T-helper 9 cell (primary cell): ENCODE data around the gene CSF1.
A peak's percentile ranks its signal among the peaks of the same experiment; 100 is the strongest.
"Not testable (repeated sequence)": the region's sequence is repeated elsewhere in the genome, so short reads cannot be mapped to it uniquely, and the experiment has no call there.

Experiments used
- DNase-seq: peaks from one replicate; pipeline ENCODE4 v3.0.0-alpha.2; 2020
- total RNA-seq, 2 donors: gene quantifications; one replicate each; lab custom pipeline; 2026; lab: John Stamatoyannopoulos, UW

Gene CSF1, protein sequence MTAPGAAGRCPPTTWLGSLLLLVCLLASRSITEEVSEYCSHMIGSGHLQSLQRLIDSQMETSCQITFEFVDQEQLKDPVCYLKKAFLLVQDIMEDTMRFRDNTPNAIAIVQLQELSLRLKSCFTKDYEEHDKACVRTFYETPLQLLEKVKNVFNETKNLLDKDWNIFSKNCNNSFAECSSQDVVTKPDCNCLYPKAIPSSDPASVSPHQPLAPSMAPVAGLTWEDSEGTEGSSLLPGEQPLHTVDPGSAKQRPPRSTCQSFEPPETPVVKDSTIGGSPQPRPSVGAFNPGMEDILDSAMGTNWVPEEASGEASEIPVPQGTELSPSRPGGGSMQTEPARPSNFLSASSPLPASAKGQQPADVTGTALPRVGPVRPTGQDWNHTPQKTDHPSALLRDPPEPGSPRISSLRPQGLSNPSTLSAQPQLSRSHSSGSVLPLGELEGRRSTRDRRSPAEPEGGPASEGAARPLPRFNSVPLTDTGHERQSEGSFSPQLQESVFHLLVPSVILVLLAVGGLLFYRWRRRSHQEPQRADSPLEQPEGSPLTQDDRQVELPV
- 19.2 to 27.0 reads per million in 2 donors for total RNA-seq

- peak; percentile 44 for DNase-seq
Observed at GRCh38 chr1:109910123-109910962, at the start of gene CSF1. TSS of gene CSF1 (plus strand) at chr1:109910849. CDS start at chr1:109911024, 175 bp downstream.

- not testable (repeated sequence) for DNase-seq
Observed at GRCh38 chr1:109861616-109862015, 49.0 kb upstream of the CSF1 start.

DNA sequence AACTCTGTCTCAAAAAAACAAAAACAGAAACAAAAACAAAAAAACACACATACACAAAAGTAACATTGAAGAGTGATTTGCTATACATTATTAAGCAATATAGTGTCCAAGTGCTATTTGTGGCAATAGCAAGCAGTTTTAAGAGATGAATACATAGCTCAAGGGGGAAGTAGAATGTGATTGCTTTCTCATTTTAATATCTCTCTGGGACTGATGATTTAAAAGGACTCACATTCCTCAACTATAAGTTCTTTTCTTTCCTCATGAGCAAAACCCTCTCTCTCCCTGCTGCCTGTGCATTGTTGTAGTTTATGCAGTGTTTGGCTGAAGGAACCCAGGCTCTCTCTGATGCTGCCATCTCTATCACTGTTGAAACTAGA lies 47.0 kb upstream of the CSF1 start:
- no peak for DNase-seq

GRCh38 chr1:109864047-109864822 lies 46.4 kb upstream of the CSF1 start:
- DNase-seq: no peak

DNA sequence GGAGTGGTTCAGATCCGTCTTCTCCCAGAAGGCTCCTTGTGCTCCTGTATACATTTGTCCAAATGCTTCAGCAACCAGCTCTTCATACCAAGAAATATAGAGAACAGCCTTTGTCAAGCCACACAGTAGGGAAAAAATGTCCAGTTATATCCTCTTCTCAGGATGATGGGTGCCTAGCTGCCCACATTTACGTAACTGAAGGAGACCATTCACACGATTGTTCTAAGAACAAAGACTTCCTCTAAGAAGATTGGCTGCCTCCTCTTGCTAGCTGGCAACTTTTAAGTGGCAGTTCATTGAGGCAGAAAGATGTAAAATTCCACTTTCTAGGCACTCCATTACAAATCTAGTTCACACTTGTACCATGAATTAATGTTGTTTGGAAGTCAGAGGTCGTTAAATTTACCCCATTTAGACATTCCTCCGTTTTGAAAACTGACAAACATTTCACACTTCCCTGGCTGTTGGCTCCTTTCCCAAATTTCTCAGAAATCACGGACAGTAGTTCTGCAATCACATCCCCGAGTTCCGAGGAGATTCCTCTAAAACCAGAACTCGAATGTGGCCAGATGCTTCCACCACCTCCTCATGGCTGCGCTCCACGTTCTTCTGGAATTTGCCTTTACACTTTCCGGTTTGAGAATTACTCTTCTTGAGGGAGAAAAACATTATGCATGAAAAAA lies 45.6 kb upstream of the CSF1 start:
- DNase-seq: no peak

GRCh38 chr1:109866071-109866470 lies 44.6 kb upstream of the CSF1 start:
- DNase-seq: no peak

DNA sequence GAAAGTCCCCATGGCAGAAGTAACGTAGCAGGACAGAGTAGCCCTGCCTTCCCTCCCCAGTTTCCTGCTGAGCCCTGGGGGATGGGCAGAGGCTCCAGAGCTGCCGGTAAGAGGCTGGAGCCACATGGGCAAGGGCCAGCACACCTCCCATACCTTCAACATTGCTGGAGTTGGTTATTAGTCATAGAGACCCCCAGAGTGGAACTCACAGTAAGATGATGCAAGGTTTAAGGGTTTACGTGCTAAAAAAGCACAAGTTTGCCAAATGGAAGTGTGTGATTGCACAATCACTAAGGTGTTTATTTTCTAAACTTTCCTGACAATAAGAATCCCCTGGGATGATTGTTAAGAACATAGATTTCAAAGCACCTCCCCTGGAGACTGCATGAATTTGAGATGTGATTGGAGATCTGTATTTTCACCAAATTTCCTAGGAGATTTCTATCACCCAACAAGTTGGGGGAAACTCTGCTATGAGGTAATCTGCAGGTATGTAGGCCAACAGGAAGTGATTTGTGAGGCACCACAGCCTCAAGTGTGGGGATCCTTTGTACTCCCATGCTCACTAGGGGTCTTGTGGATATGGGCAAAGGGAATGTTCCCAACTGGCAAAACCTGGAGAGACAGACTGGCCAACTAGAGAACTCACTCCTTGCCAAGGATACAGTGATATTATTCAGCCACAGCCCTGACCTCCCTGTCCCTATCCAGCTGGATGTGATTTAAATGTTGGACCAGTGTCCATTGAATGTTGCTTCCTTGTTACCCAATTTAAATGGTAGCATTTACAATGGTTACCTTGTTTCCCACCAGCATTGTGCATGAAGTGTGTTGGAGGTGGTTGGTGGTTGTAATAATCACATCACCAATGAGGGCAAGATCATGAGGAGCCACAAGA lies 37.1 kb upstream of the CSF1 start:
- DNase-seq: no peak

DNA sequence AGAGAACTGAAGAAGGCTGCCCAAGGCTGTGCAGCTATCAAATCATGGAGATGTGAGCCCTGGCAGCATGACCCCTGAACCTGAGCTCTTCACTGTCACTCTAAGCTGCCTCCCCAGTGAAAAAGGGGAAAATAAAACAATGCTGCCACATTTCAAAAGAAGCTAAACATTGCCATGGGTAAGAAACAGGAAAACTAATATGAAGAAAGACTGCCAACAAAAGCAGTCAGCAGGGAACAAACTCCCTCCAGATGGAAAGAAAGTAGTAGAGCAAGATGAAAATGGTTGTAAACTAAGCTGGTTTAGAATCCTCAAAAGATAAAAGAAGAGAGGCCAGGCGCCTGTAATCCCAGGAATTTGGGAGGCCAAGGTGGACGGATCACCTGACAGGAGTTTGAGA lies 36.2 kb upstream of the CSF1 start:
- DNase-seq: no peak

GRCh38 chr1:109875874-109876273 lies 34.8 kb upstream of the CSF1 start:
- no peak for DNase-seq

DNA sequence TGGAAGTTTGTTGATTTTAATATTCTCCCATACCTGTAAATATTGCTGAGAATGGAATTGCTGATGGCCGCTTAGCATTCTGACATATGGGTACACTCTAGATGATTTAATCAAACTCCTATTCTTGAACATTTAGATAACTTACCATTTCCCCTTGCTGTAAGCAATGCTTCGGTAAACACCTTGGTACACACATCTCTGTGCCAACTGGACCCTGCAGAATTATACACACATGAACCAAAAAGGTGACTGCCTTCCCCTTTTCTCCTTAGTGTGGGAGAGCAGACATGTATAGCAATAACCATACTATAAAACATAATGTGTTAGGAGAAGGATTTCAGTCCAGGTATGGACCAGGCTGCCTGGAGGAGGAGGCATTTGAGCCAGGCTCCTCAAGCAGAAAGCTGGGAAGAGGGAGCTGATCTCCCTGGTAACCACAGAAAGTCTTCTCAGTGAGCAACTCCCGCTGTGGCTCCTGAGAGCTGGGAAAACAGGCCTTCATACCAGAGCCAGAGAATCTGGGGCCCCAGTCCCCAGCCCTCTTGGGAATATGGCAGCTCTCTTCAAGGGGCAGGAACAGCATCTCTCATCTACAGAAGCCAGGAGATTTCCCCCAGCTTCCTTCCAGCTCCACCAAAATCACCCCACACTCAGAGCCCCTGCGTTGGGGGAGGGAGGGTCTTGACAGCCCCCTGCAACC lies 33.9 kb upstream of the CSF1 start:
- no peak for DNase-seq

GRCh38 chr1:109877317-109877771 lies 33.3 kb upstream of the CSF1 start:
- no peak for DNase-seq

DNA sequence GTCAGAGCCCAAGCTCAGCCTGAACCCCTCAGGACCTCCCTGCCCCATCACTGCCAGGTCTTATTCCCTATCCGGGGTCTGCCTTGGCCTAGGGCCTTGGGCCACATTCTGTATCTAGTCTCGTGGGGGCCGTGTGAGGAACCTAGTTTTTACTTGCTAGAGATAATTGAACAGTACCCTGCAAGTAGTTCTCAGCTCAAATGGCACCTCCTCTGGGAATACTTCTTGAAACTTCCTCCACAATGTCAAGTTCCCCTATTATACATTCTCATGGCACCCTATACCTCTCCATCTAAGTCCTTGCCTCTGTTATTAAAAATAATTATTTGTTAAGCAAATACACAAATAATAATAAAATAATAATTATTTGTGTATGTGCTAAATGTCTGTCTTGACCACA lies 32.9 kb upstream of the CSF1 start:
- DNase-seq: no peak

DNA sequence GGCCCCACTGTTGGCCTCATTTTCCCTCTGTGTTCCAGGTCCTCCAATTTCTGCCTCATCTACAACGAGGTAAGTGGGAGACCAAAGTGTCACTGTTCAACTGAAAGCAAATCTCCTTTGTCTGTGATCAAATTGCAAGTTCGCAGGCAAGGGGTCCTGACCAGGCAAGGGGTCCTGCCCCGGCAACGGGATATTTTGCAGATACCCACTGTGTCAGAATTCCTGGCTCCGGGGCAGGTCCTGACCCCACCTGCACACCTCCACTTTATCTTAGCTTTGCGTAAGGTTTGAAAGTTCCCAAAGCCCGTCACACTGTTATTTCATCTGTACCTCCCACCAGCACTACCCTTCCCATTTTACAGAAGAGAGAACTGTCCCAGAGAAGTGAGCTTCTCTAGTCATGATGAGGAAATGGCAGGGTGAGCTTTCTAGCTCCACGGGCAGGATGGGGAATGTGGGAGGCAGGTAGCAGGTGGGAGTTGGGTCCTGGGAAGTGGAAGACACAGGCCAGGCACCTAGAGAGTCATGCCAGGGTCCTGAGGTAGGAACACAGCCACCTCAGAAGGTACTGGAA lies 32.0 kb upstream of the CSF1 start:
- DNase-seq: no peak

DNA sequence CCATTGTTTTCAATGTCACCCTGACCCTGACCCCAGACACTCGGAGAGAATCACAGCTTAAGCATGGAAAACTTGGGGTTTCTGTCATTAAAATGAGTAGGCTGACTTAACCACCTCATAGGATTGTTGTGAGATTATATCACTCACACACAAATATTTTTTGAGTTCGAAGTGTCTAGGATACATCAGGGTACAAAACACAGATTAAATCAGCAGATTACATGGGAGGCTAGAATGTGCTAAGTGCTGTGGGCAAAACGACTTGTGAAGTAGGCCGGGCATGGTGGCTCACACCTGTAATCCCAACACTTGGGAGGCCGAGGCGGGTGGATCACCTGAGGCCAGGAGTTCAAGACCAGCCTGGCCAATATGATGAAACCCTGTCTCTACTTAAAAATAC lies 31.3 kb upstream of the CSF1 start:
- DNase-seq: not testable (repeated sequence)

GRCh38 chr1:109879881-109880525 lies 30.6 kb upstream of the CSF1 start:
- DNase-seq: no peak

GRCh38 chr1:109880971-109881894 lies 29.4 kb upstream of the CSF1 start:
- DNase-seq: no peak

DNA sequence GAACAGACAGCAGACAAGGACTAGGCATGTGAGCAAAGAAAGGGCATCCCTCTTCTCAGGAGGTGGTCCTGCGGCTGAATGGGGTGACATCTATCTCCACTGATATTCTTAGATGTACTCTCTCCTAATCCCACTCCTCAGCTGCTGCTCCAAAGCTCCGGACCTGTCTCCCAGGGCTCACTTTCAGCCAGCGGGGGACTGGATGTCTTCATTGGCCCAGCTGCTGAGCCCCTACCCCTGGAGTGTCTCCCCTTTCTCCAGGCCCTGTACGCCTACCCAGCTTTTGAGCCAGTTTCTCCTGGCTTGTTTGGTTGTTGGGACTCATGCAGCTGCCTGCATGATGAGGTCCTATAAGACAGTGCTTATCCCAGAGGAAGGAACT lies 28.8 kb upstream of the CSF1 start:
- DNase-seq: no peak
